Activated T-helper 1 cell treated with anti-CD3 and anti-CD28 coated beads, Interleukin-12 subunit alpha, Interleukin-12 subunit beta, Interleukin-2, Interleukin-4 antibody, amounts not matched to agents 30 ng/mL and 10 ng/mL and 1 ng/mL, durations not matched to agents 14 hours and 24 hours and 36 hours (primary cell): Measurements from ENCODE around the gene ABCA2. TPM values are rescaled to one million over a fixed set of nuclear protein-coding genes. Genes with fewer than 3 reads are reported as not detected.
A peak's percentile ranks its signal among the peaks of the same experiment; 100 is the strongest.

Experiments used
- DNase-seq: peaks from one replicate; pipeline ENCODE4 v3.0.0; 2021; ENCODE audit warnings: low spot score
- H3K27ac Mint-ChIP-seq: one replicate; pipeline ENCODE4 v1.8.0; 2021; ENCODE audit warnings: mild to moderate bottlenecking, mixed read lengths
- H3K27me3 Mint-ChIP-seq: one replicate; pipeline ENCODE4 v1.8.0; 2022; ENCODE audit warnings: mild to moderate bottlenecking, moderate library complexity, mixed read lengths; ENCODE audit not compliant: insufficient read depth
- H3K36me3 Mint-ChIP-seq: one replicate; pipeline ENCODE4 v1.8.0; 2021; ENCODE audit warnings: low read depth, mixed read lengths
- H3K4me1 Mint-ChIP-seq: one replicate; pipeline ENCODE4 v1.8.0; 2021; ENCODE audit warnings: low read depth, mixed read lengths
- H3K4me3 Mint-ChIP-seq: one replicate; pipeline ENCODE4 v1.8.0; 2021; ENCODE audit warnings: mild to moderate bottlenecking, moderate library complexity, mixed read lengths
- H3K9me3 Mint-ChIP-seq: one replicate; pipeline ENCODE4 v1.8.0; 2021; ENCODE audit warnings: mixed read lengths
- intact Hi-C: fragments of 100-400 bp; cut with micrococcal nuclease; formaldehyde crosslinking; loops from one replicate; pipeline ENCODE4 v1.15.1; 2024
- total RNA-seq: library from RNA; stranded (reverse); gene quantifications from 2 replicates; pipeline ENCODE4 v1.2.3, GENCODE V29; 2022

ABCA2 gene
- total RNA-seq, 1 donor from 2014 or later = 25.7 TPM

- intact Hi-C loops = loop anchor here (1.0 to 10.0 kb wide), 6 partner anchors 17 to 544 kb away; partner anchors contain the start of genes C8G, NPDC1, RNF208 and SEC16A
Measured at GRCh38 chr9:137029058-137029936, 1.3 kb upstream of the ABCA2 start.

DNA sequence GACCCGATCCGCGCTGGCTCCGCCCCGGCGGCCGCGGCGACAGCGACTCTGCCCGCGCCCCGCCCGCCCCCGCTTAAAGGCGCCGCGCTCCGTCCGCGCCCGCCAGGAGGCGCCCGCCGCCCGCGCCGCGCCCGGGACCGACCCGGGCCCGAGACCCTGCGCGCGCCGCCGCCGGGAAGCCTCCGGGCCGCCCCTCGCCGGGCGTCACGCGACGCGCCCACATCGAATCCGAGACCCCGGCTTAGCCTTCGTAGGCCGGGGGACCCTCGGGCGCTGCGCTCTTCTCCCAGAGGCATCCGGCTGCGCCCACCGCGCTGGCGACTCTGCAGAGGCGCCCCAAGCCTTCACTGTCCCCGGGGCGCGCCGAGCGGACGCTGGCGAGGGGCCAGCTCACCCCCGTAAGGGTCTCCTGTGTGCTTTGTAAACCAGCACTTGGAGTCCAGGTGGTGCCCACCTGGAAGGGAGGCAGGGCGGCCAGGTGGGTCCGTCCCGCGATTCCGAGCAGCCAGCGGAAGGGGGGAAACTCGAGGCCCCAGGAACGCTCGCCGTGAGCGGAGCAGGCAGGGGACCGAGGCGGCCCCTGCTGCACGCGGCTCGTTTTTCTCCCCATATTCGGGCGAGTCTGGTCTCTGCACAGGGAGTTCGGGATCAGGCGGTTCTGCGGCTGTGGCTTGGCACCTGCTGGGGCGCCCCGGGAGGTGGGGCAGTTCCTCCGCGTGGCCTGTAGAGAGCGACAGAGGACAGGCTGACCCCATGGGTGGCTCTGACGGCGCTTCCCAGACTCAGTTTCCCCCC is 423 bp upstream of the ABCA2 start:
- intact Hi-C loops = loop anchor here (1.0 to 10.0 kb wide), 6 partner anchors 18 to 544 kb away; partner anchors contain the start of genes C8G, NPDC1, RNF208 and SEC16A
- no peaks in the 10 kb centered on the region for H3K36me3 Mint-ChIP-seq
- peak; percentile 69 for DNase-seq
- no peaks in the 10 kb centered on the region for H3K9me3 Mint-ChIP-seq
- H3K4me1 Mint-ChIP-seq = peaks cover 25% of the 10 kb centered on the region
- no peaks in the 10 kb centered on the region for H3K27me3 Mint-ChIP-seq
- H3K27ac Mint-ChIP-seq = peak overlapping the region; percentile 58
- H3K4me3 Mint-ChIP-seq = peak overlapping the region; percentile 80

More at GRCh38 chr9:137029058-137029936, 1.3 kb upstream of the ABCA2 start:
- peak overlapping the region; percentile 80 for H3K4me3 Mint-ChIP-seq
- DNase-seq = peak; percentile 63
- H3K27ac Mint-ChIP-seq = peak overlapping the region; percentile 67
- H3K36me3 Mint-ChIP-seq = no peaks in the 10 kb centered on the region
- H3K9me3 Mint-ChIP-seq = no peaks in the 10 kb centered on the region
- no peaks in the 10 kb centered on the region for H3K27me3 Mint-ChIP-seq
- peaks cover 30% of the 10 kb centered on the region for H3K4me1 Mint-ChIP-seq

- no peak for DNase-seq
- H3K27ac Mint-ChIP-seq = no peak overlapping the region
- H3K4me1 Mint-ChIP-seq = peaks cover 18% of the 10 kb centered on the region
- intact Hi-C loops = loop anchor here (5.0 to 10.0 kb wide), 4 partner anchors 80 to 542 kb away; partner anchors contain the start of genes C8G, RNF208 and SEC16A
- no peaks in the 10 kb centered on the region for H3K27me3 Mint-ChIP-seq
- no peaks in the 10 kb centered on the region for H3K36me3 Mint-ChIP-seq
- no peaks in the 10 kb centered on the region for H3K9me3 Mint-ChIP-seq
- H3K4me3 Mint-ChIP-seq = peak overlapping the region; percentile 83
Measured at GRCh38 chr9:137026828-137027227, 1.2 kb downstream of the ABCA2 start.

DNA sequence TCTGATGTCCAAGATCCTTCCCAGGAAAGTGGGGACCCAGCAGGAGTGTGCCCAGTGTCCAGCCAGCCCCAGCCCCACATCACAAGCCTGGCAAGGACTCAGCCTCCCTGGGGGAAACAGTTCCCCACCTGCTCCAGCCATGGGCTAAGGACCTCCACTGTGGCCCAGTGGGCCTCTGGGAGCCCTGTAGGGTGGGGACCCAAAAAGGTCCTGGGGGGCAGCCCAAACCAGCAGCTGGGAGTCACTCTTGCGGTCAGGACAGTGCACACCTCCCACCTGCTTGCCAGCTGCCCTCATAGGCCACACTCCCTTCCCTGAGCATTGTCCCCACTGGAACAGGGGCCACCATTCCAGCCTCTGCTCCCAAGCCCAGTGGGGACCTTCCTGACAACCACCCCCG is 1.7 kb downstream of the ABCA2 start:
- DNase-seq = no peak
- Mint-ChIP-seq H3K27me3 (no peaks in the 10 kb centered on the region), H3K9me3 (no peaks in the 10 kb centered on the region), H3K27ac (no peak overlapping the region), H3K36me3 (no peaks in the 10 kb centered on the region), H3K4me3 (peak overlapping the region; percentile 83), H3K4me1 (peaks cover 18% of the 10 kb centered on the region)
- intact Hi-C loops = loop anchor here (5.0 to 10.0 kb wide), 4 partner anchors 79 to 542 kb away; partner anchors contain the start of genes C8G, RNF208 and SEC16A

DNA sequence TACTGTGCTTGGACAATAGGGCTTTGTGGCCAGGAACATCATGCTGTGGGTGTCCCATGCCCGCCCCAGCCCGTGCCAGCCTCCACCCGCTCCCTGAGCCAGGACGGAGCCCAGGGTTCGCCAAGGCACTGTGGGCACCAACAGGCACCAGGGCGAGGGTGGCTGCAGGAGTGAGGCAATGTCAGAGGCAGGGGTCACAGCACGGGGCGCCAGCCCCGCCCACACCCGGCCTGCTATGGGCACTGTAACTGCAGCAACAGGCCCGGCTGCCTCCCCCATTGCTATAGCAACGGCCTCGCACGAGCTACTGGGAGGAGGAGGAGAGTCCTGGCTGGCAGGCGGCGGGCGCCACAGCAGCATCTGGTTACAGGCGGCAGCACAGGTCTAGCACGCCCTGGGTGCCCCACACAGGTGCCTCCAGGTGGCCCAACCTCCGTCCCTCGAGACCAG is 2.5 kb downstream of the ABCA2 start:
- no peak for DNase-seq
- intact Hi-C loops = loop anchor here (5.0 to 10.0 kb wide), 4 partner anchors 78 to 541 kb away; partner anchors contain the start of genes C8G, RNF208 and SEC16A
- Mint-ChIP-seq H3K9me3 (no peaks in the 10 kb centered on the region), H3K4me3 (no peak overlapping the region), H3K4me1 (peaks cover 14% of the 10 kb centered on the region), H3K36me3 (no peaks in the 10 kb centered on the region), H3K27ac (no peak overlapping the region), H3K27me3 (no peaks in the 10 kb centered on the region)

DNA sequence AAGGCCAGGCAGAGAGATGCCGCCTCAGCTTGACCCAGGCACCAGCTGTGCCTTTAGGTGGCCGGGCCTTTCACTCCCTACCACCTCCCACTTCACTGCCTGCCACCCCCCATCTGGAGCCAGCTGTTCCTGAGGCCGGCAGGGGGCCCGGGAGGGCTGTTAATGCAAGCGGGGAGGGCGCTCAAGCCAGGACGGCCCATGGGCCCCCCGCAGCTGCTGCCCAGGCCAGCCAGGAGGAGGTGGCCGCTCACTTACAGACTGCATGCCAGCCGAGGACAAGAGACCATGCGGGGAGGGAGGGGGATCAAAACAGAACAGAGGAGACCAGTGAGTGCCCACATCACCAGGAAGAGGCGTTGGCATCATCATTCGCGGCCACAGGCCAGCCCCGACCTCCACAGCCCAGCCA is 4.5 kb downstream of the ABCA2 start:
- no peaks in the 10 kb centered on the region for H3K27me3 Mint-ChIP-seq
- H3K27ac Mint-ChIP-seq = no peak overlapping the region
- no peaks in the 10 kb centered on the region for H3K9me3 Mint-ChIP-seq
- no peak for DNase-seq
- H3K36me3 Mint-ChIP-seq = no peaks in the 10 kb centered on the region
- no peaks in the 10 kb centered on the region for H3K4me1 Mint-ChIP-seq
- intact Hi-C loops = loop anchor here (5.0 to 10.0 kb wide), 3 partner anchors 131 to 539 kb away; partner anchors contain the start of gene SEC16A
- H3K4me3 Mint-ChIP-seq = no peak overlapping the region

GRCh38 chr9:137023157-137023556 is 4.9 kb downstream of the ABCA2 start:
- H3K4me1 Mint-ChIP-seq = no peaks in the 10 kb centered on the region
- no peaks in the 10 kb centered on the region for H3K9me3 Mint-ChIP-seq
- intact Hi-C loops = loop anchor here (5.0 to 10.0 kb wide), 3 partner anchors 132 to 538 kb away; partner anchors contain the start of gene SEC16A
- no peak for DNase-seq
- H3K27ac Mint-ChIP-seq = no peak overlapping the region
- H3K4me3 Mint-ChIP-seq = no peak overlapping the region
- no peaks in the 10 kb centered on the region for H3K27me3 Mint-ChIP-seq
- H3K36me3 Mint-ChIP-seq = no peaks in the 10 kb centered on the region

DNA sequence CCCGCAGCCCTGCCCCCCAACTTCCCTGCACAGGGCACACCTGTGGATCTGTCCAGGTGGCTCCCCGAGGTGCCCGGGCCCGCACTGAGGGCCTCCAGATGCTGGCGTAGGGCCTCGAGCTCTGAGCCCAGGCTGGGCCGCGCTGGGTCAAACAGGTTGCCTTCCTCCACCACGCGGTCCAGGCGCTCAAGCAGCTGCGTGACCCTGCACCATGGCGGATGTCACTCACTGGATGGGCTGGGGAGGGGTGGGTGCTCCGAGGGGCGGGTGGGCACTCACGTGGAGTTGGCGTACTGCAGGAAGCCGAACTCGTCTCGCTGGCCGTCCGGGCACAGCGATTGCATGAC is 5.4 kb downstream of the ABCA2 start:
- DNase-seq = no peak

GRCh38 chr9:137021979-137022661 is 5.9 kb downstream of the ABCA2 start:
- Mint-ChIP-seq H3K4me3 (no peak overlapping the region), H3K27me3 (no peaks in the 10 kb centered on the region), H3K4me1 (no peaks in the 10 kb centered on the region), H3K9me3 (no peaks in the 10 kb centered on the region), H3K27ac (peak overlapping the region; percentile 29), H3K36me3 (no peaks in the 10 kb centered on the region)
- intact Hi-C loops = loop anchor here (1.0 to 10.0 kb wide), 7 partner anchors 30 to 537 kb away; partner anchors contain the start of genes EDF1, PAXX, SEC16A and TMEM141
- DNase-seq = peak; percentile 64

More for the DNA sequence above, 5.4 kb downstream of the ABCA2 start:
- Mint-ChIP-seq H3K27ac (no peak overlapping the region), H3K4me3 (no peak overlapping the region), H3K4me1 (no peaks in the 10 kb centered on the region), H3K36me3 (no peaks in the 10 kb centered on the region), H3K27me3 (no peaks in the 10 kb centered on the region), H3K9me3 (no peaks in the 10 kb centered on the region)
- intact Hi-C loops = loop anchor here (1.0 to 10.0 kb wide), 7 partner anchors 30 to 538 kb away; partner anchors contain the start of genes EDF1, PAXX, SEC16A and TMEM141

DNA sequence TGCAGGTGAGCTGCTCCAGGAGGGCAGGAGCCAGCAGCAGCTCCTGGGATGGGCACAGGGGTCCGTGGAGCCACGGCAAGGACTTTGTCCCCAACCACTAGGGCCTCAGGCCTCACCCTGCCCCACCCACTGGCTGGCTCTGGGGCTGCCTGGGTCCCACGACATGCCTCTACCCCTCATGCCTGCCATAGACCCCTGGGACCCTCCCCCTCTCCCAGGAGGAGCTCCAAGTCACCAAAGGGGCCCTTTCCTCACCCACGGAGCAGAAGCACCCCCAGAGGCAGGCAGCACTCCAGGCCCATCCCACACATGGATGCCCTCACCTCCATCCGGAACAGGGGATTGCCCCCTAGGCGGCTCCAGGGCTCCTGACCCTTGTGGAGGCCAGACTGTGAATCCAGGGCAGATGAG is 6.5 kb downstream of the ABCA2 start:
- intact Hi-C loops = loop anchor here (5.0 to 10.0 kb wide), 3 partner anchors 133 to 537 kb away; partner anchors contain the start of gene SEC16A
- H3K9me3 Mint-ChIP-seq = no peaks in the 10 kb centered on the region
- no peaks in the 10 kb centered on the region for H3K36me3 Mint-ChIP-seq
- no peak overlapping the region for H3K4me3 Mint-ChIP-seq
- no peaks in the 10 kb centered on the region for H3K27me3 Mint-ChIP-seq
- no peak for DNase-seq
- no peaks in the 10 kb centered on the region for H3K4me1 Mint-ChIP-seq
- peak overlapping the region; percentile 29 for H3K27ac Mint-ChIP-seq

DNA sequence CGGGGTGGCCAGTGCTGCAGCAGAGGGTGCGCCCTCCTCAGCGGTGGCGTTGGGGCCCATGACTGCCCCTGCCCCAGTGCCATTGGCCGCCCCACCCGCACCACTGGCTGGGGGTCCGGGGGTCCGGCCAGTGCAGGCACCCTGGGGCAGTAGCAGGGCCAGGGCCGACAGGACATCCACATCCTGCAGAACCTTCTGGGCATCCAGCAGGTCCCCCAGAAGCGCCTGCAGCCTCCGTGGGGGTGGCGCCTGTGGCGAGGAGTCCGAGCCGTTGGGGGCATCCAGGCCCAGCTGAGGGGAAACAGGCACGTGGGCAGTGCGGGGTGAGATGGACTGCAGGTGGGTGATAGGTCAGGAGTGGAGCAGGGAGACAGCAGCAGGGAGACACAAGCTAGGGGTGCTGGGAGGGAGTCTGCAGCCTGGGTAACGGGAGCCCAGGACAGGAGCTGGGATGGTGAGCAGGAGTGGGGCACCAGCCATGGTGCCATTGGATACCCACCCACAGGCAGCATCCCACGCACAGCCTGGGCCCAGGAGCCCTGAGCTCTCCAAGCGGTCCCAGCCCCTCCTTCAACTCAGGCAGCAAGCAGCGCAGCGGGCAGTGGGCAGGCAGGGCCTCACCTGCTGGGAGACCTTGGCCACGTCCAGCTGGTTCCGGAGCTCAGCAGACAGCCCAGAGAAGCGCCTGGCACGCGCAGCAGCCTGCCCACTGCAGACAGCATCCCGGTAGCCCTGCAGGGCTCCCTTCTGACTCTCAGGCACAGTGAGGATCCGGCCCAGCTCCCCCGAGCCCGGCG is 7.1 kb downstream of the ABCA2 start:
- intact Hi-C loops = loop anchor here (5.0 to 10.0 kb wide), 3 partner anchors 134 to 536 kb away; partner anchors contain the start of gene SEC16A
- Mint-ChIP-seq H3K4me1 (no peaks in the 10 kb centered on the region), H3K27ac (no peak overlapping the region), H3K4me3 (no peak overlapping the region), H3K9me3 (no peaks in the 10 kb centered on the region), H3K27me3 (no peaks in the 10 kb centered on the region), H3K36me3 (no peaks in the 10 kb centered on the region)
- DNase-seq = no peak
